GM12864 (cell line): ENCODE data around the gene LMBR1L.
A peak's percentile ranks its signal among the peaks of the same experiment; 100 is the strongest.
"Not testable (repeated sequence)": the region's sequence is repeated elsewhere in the genome, so short reads cannot be mapped to it uniquely, and the experiment has no call there.

Source experiments
- DNase-seq: peaks from one replicate; pipeline ENCODE4 v3.0.0-alpha.2; 2011; ENCODE audit warnings: low read depth
- H3K4me3 ChIP-seq: 2 replicates; pipeline ENCODE4 v1.5.1; 2011; ENCODE audit warnings: mild to moderate bottlenecking, low read depth, low read length, control low read depth
- CTCF ChIP-seq: IDR thresholded peaks from 2 replicates; pipeline ENCODE4 v1.5.1; 2011; ENCODE audit warnings: low read depth, mild to moderate bottlenecking, moderate library complexity, low read length, control low read depth, inconsistent platforms; ENCODE audit errors: missing control alignments

Gene LMBR1L

GRCh38 chr12:49068879-49069506 lies 41.7 kb downstream of the LMBR1L start:
- DNase-seq = no peak
- TF ChIP-seq CTCF = no peak
- peak overlapping the region; percentile 85 for H3K4me3 ChIP-seq

GRCh38 chr12:49066120-49066519 lies 44.5 kb downstream of the LMBR1L start:
- DNase-seq = no peak
- no peak for TF ChIP-seq CTCF
- H3K4me3 ChIP-seq = no peak overlapping the region

GRCh38 chr12:49064767-49065152 lies 45.9 kb downstream of the LMBR1L start:
- H3K4me3 ChIP-seq = no peak overlapping the region
- TF ChIP-seq CTCF = no peak
- no peak for DNase-seq

- DNase-seq, H3K4me3 ChIP-seq: not testable (repeated sequence)
Observed at GRCh38 chr12:49061916-49062315, 48.7 kb downstream of the LMBR1L start.

GRCh38 chr12:49061157-49061650 lies 49.4 kb downstream of the LMBR1L start:
- peak overlapping the region; percentile 84 for H3K4me3 ChIP-seq
- no peak for TF ChIP-seq CTCF
- DNase-seq = no peak

GRCh38 chr12:49060237-49061156 lies 50.1 kb downstream of the LMBR1L start, which contains the start of gene KMT2D:
Gene KMT2D, minus strand, starts transcription at chr12:49060794. Its CDS starts 5,470 bp downstream, at chr12:49055324.
- peak; percentile 92 for DNase-seq
- peak; percentile 33 for TF ChIP-seq CTCF
- H3K4me3 ChIP-seq = peak within 1 kb of the TSS; percentile 84
